ENCODE data around the gene C17orf113. TPM values are rescaled to one million over a fixed set of nuclear protein-coding genes. Genes with fewer than 3 reads are reported as not detected.
A peak's percentile ranks its signal among the peaks of the same experiment; 100 is the strongest.
"Not testable (repeated sequence)": the region's sequence is repeated elsewhere in the genome, so short reads cannot be mapped to it uniquely, and the experiment has no call there.

Gene C17orf113
- total RNA-seq, 1 donor from 2014 or later = 0.70 TPM

- DNase-seq (ENCODE audit: low read depth) = peak; percentile 85
These were observed 33.2 kb downstream of the C17orf113 start, which contains the start of gene DNAJC7 for GRCh38 chr17:42016941-42017865. DNAJC7 (minus strand) TSS chr17:42017439; CDS start chr17:42017416, 23 bp downstream.

- no peak for DNase-seq (ENCODE audit: low read depth)
These were observed 34.0 kb downstream of the C17orf113 start for GRCh38 chr17:42016411-42016831.

DNA sequence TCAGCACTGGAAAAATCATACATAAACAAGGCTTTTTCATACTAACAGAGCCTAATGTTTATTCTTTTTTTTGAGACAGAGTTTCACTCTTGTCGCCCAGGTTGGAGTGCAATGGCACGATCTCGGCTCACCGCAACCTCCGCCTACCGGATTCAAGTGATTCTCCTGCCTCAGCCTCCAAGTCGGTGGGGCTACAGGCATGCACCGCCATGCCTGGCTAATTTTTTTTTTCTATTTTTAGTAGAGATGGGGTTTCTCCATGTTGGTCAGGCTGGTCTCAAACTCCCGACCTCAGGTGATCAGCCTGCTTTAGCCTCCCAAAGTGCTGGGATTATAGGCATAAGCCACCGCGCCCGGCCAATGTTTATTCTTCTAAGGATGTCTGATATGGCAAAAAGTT, 36.7 kb downstream of the C17orf113 start:
- not testable (repeated sequence) for DNase-seq (ENCODE audit: low read depth)

DNA sequence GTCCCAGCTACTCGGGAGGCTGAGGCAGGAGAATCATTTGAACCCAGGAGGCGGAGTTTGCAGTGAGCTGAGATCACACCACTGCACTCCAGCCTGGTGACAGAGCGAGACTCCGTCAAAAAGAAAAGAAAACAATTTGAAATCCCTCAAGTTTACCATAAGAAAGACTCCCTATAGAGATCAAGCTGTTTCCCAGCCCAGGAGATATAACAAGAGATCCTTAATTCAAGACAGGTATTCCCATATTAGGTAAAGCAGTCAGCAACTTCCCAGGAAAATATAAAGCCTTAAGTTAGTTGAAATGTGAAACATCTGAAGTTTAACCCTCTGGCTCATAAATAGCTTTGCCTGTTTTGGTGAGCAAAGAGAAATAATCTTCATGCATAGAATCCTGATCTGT, 38.0 kb downstream of the C17orf113 start:
- DNase-seq (ENCODE audit: low read depth) = not testable (repeated sequence)

GRCh38 chr17:42010898-42011516, 39.4 kb downstream of the C17orf113 start:
- DNase-seq (ENCODE audit: low read depth) = peak; percentile 49

- DNase-seq (ENCODE audit: low read depth) = peak; percentile 58
These were observed 40.1 kb downstream of the C17orf113 start for GRCh38 chr17:42010266-42010680.

DNA sequence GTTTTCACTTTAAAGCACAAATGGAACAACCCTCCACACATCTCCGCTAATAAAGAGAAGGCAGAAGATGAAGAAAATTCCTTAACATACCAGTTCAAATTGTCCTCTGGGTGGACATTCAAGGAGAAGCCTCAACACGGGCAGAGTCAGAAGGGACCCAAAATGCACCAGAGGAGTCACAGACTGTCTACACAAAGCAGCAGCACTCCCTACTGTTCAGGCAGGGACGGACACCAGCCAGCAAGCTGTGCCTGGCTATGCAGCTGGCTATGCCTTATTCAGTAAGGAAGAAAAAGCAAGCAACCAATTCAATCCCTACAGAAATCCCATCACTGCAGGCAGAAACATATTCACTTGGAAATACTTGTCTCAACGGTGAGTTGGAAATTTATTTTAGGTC, 41.2 kb downstream of the C17orf113 start:
- no peak for DNase-seq (ENCODE audit: low read depth)

DNA sequence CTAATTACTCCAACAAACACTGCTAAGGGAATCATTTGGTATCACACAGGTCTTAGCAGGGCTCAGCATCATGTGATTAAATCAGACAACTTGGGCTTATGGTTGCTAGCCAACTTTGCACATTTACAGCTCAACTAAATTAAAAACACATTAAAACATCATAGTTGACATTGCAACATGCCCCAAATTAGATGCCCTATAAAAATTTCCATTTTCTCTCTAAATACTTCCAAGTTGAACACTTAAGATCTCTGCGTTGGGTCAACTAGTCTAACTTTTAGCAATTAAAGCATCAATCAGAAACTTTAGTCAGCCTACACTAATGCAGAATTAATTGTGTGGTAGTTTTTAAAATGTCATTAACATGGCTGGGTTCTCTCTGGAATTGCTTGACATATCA, 45.2 kb downstream of the C17orf113 start:
- DNase-seq (ENCODE audit: low read depth) = no peak

- peak; percentile 84 for DNase-seq (ENCODE audit: low read depth)
These were observed 47.6 kb downstream of the C17orf113 start for GRCh38 chr17:42002792-42003301.

DNA sequence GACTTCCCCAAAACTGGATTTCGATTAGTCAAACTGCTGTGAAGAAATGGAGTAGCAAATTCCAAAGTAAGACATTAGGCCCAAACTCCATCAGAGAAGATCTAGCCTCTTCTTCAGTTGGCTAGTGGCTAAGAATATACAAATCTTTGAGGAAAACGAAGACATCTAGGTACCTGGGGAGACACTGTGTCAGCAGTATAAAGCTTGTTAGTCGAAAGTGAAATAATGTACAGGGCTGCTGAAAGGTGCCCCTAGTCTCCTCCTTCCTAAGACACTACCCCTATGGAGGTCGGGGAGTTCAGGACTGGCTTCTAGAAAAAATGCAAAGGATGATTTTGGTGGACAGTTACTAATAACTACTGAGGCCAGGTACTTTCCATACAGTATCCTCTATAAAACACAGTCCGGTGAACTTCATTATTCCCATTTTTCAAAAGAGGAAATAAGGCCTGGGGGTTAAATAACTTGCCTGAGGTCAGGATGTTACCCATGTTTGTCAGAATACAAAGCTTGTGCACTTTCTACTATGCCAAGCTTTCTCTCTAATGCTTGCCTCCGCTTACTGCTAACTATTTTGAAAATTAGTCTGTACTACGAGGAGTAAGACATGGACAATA, 48.1 kb downstream of the C17orf113 start:
- no peak for DNase-seq (ENCODE audit: low read depth)

DNA sequence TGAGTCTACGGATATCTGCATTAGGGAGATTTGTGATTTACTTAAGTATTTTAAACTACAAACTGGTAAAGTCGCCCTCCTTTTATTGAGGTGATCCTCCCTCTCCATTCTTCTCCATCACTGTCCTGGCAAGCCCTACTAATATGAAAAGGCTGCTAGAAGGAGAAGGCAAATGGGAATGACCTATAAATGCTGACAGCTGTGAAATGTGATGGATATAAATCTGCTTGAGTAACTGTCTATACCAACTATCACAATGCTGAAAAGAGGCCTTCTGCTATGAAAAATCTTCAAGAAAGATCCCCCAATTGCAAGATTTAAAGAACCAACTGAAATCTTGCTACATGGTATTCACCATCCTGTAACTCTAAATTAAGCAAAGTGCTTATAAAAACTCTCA, 48.7 kb downstream of the C17orf113 start:
- DNase-seq (ENCODE audit: low read depth) = no peak

- DNase-seq (ENCODE audit: low read depth) = no peak
These were observed 49.8 kb downstream of the C17orf113 start for GRCh38 chr17:42000413-42001133.

DNA sequence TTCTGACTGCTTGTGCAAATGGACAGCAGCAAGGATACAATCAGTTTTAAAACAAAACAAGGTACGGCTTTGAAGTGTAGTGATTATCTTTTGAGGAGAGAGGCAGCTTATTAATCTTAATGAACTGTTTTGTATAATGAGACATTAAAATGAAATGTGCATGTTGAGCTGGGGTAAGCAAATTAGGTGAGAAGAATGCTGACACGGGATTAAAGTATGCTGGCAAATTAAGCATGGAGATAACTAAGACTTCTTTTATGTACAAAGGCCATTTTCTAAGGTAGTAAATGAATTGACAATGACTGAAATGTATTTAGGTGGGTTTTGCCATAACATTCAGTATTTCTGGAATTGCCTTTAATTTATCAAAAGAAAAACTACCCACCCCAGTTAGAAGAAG, 51.9 kb downstream of the C17orf113 start:
- no peak for DNase-seq (ENCODE audit: low read depth)

DNA sequence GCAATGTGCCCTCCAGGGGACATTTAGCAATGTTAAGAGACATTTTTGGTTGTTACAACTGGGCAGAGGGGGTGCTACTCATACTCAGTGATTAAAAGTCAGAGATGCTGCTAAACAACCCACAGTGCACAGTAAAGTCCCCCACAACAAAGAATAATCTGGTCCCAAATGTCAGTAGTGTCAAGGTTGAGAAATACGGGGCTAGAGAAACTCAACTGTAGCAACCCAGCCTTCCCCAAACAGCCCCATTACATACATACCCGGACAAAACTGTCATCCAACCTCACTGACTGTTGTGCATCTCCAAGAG, 53.6 kb downstream of the C17orf113 start:
- DNase-seq (ENCODE audit: low read depth) = no peak

DNA sequence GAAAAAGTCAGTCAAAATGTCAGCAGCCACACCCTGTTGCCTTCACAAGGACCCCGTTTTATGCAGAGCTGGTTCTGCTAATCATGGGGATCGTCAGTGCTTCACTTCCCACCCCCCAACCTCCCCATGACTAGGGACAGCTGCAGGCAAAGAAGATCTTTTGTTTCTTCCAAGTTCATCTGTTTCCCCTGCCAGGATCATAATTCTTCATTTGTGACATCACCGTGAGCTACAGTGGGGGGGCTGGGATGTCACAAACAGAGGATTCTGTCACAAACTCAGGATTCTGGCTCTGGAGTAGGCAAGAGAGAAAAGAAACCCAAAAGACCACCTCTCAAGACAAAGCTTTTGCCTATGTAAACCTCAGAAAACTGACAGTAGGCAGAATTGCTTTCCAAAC, 57.8 kb downstream of the C17orf113 start:
- DNase-seq (ENCODE audit: low read depth) = no peak

GRCh38 chr17:41989702-41990419, 60.5 kb downstream of the C17orf113 start:
- no peak for DNase-seq (ENCODE audit: low read depth)

GRCh38 chr17:41988418-41988817, 62.0 kb downstream of the C17orf113 start:
- DNase-seq (ENCODE audit: low read depth) = no peak

Measured in renal cortical epithelial cell (primary cell).